Activated CD4-positive, alpha-beta T cell treated with anti-CD3 and anti-CD28 coated beads for 24 hours (primary cell): Measurements from ENCODE around the gene RAB11FIP5.

Experiments
- DNase-seq, 2 donors: peaks; one replicate each; pipeline ENCODE4 v3.0.0-alpha.2; 2020; ENCODE audit warnings: low read depth in 2 of 2

Gene RAB11FIP5

GRCh38 chr2:73033142-73033765 is 79.5 kb downstream of the RAB11FIP5 start:
- DNase-seq: no peak

- no peak for DNase-seq
Measured at GRCh38 chr2:73032702-73033097, 80.0 kb downstream of the RAB11FIP5 start.

DNA sequence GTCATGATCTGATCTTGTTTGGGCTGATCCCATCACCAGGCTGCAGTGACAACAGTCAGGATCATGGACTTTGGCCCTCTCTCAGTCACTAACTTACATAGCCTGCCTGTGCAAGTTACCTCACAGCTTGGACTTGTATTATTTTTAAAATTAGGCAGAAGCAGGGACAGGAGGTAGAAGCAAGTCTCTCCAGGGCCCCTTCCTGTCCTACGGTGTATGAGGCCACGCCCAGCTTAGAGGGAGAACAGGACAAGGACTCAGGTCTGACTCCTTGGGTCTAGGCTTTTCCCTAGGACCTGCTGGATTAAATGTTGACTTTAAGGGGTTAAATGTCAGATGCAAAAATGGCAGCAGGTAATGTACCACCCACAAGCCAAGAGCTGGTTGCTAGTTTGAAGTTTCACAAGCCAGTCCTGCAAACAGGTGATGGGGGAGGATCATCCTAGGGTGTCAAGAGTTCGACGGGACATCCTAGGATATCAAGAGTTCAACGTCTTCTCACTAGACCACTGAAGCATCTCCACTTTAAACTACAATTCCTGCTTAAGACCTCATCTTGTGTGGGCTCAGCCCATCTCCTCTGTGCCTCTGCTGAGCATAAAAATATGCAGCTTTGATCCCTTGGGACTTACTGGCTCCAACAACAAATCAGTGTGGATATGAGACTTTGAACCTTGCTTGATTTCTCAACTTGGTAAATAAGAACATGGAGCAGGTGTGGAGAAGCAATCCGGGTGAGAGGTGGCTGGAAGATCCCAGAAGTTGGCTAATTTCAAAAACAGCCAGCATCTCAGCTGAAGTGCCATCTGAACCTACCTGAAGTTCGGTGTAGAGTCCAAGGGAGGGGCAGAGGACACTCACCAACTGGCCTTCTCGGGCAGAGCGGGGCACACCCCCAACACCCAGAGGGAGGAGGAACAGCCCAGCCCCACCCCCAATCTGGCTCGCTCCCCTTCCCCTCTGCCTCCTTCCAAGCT is 80.7 kb downstream of the RAB11FIP5 start:
- no peak for DNase-seq

GRCh38 chr2:73031095-73031678 is 81.6 kb downstream of the RAB11FIP5 start:
- DNase-seq: no peak

DNA sequence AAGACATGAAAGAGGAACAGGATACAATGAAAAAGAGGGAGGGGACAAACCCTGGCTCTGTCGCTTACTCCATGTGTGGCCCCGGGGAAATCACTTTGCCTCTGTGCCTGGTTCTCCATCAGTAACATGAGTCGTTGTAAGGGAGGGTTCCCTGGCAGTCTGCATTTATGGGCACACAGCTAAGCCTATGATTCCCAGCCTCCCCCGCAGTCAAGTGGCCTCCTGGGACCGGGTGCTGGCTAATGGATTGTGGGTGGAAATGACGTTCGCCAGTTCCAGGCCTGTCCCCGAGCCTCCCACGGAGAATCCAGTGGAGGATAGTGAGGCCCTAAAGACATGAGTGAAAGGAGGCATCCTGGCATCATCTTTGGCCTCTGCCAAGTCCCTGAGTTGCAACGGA is 83.9 kb downstream of the RAB11FIP5 start:
- no peak for DNase-seq

- no peak for DNase-seq
Measured at GRCh38 chr2:73027340-73027739, 85.4 kb downstream of the RAB11FIP5 start.

- DNase-seq: no peak
Measured at GRCh38 chr2:73023497-73023896, 89.3 kb downstream of the RAB11FIP5 start.
